Measurements from ENCODE around the gene HDGF.
"Not testable (repeated sequence)": the region's sequence is repeated elsewhere in the genome, so short reads cannot be mapped to it uniquely, and the experiment has no call there.

DNA sequence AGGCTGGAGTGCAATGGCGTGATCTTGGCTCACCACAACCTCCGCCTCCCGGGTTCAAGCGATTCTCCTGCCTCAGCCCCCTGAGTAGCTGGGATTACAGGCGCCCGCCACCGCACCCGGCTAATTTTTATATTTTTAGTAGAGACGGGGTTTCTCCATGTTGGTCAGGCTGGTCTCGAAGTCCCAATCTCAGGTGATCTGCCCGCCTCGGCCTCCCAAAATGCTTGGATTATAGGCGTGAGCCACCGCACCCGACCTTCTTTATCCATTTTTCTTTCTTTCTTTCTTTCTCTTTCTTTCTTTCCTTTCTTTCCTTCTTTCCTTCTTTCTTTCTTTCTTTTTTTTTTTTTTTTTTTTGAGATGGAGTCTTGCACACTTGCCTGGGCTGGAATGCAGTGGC lies 13.7 kb upstream of the HDGF start:
- TF ChIP-seq, protein P1, sequence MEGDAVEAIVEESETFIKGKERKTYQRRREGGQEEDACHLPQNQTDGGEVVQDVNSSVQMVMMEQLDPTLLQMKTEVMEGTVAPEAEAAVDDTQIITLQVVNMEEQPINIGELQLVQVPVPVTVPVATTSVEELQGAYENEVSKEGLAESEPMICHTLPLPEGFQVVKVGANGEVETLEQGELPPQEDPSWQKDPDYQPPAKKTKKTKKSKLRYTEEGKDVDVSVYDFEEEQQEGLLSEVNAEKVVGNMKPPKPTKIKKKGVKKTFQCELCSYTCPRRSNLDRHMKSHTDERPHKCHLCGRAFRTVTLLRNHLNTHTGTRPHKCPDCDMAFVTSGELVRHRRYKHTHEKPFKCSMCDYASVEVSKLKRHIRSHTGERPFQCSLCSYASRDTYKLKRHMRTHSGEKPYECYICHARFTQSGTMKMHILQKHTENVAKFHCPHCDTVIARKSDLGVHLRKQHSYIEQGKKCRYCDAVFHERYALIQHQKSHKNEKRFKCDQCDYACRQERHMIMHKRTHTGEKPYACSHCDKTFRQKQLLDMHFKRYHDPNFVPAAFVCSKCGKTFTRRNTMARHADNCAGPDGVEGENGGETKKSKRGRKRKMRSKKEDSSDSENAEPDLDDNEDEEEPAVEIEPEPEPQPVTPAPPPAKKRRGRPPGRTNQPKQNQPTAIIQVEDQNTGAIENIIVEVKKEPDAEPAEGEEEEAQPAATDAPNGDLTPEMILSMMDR (IDR thresholded peaks at IDR 0.05) = not testable (repeated sequence)
- TF ChIP-seq POLR2A (IDR thresholded peaks at IDR 0.05) = not testable (repeated sequence)
